Measurements from ENCODE around the gene NCKAP5.

The NCKAP5 gene

DNA sequence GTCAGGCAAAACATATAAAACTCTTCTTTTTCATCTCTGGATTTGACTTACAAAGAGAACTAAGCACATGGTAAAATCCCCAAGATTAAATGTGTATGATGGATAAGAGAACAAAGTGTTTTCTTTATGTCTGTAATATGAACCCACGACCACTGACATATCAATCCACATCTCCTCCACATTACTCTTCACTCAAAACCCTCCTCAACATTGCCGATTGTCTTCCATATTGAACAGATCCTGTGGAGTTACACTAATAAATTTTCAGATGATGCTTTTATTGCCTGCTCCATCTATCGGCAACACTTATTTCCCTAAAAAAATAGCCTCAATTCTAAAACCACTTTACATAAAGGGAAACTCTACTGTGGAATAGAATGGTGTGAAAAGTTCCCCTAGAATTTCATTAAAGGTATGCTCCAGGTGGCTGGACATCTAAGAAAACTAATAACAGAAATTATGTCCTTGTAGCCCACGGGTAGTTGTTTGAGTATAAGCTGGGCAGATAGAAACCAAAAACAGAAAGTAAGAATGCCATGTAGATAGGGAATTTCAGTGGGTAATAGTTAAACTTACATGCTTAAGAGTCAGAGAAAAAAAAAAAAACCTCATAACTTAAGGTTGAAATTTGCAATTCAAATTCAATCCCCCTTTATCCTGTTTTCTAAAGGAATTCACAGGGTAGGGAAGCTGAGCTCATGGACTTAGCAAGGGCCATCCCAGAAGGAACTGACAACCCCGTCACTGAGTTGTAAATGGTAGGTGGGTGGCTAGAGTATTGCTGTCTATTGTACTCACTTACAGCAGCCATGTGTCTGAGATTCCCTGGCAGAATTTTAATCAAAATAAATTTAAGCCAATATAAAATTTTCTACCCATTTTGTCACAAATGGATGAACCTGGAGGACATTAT is 592.8 kb downstream of the NCKAP5 start:
- 67% methylated on average over 3 of the region's 5 CpGs for WGBS
- H3K18ac ChIP-seq (ENCODE audit: low read depth in 1 of 2, low read length in 2 of 2) = no peak overlapping the region

DNA sequence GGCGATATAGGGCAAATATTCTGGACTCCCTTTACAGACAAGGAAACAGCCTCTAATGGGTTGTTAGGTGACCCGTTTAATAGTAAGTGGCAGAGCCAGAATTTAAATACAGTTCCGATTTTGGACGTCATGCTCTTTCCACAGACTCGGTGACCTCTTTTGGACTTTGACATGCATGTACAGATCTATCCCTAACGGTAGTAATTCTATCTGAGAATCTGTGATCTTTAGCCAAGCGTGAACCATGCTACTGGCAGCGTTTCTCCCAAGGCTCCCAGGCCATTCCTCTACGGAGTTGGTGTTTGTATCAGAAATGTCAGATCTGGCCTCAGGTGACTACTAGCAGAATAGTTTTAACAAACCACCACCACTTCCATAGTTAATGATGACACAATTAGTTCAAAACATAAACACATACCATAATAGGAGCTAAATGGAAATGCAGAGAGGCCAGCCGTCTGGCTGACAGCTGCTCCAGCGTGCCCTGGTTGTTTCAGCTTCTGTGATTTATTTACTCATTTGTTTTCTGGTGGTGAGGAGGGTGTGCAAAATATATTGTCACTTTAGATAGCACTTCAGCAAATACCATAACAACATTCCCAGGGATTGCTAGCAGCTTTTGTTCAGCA is 593.7 kb downstream of the NCKAP5 start:
- Histone ChIP-seq H3K9me3 (ENCODE audit: control insufficient read depth, low read length) (no peaks in the 10 kb centered on the region), H2AFZ (ENCODE audit: low read depth, low read length) (no peak overlapping the region), H2BK15ac (ENCODE audit: low read depth, poor library complexity, severe bottlenecking) (no peak overlapping the region), H3K4ac (ENCODE audit: low read depth in 1 of 2, low read length in 2 of 2) (no peak overlapping the region), H2AK5ac (ENCODE audit: low read length, severe bottlenecking) (no peak overlapping the region), H2BK12ac (ENCODE audit: low read length in 2 of 2) (no peak overlapping the region), H4K91ac (ENCODE audit: low read length) (no peak overlapping the region), H3K27ac (ENCODE audit: low read length, poor library complexity, severe bottlenecking) (no peak overlapping the region), H4K8ac (ENCODE audit: low read length) (no peak overlapping the region), H3K14ac (ENCODE audit: low read length in 2 of 2) (no peak overlapping the region), H3K4me2 (ENCODE audit: low read length, poor library complexity, severe bottlenecking) (no peak overlapping the region), H3K23ac (ENCODE audit: low read length in 2 of 2) (no peak overlapping the region), H2BK5ac (ENCODE audit: low read depth, low read length, poor library complexity, severe bottlenecking) (no peak overlapping the region), H3K27me3 (ENCODE audit: control insufficient read depth in 1 of 2, insufficient read depth in 1 of 2, low read length in 2 of 2) (no peaks in the 10 kb centered on the region), H3K18ac (ENCODE audit: low read depth in 1 of 2, low read length in 2 of 2) (no peak overlapping the region), H3K4me1 (ENCODE audit: control insufficient read depth, insufficient read depth, low read depth, low read length) (peaks cover under 1% of the 10 kb centered on the region), H3K4me3 (ENCODE audit: insufficient read depth in 1 of 2, low read depth in 1 of 2, low read length in 2 of 2) (no peak overlapping the region), H2BK120ac (ENCODE audit: low read depth, low read length) (no peak overlapping the region), H3K36me3 (ENCODE audit: control insufficient read depth in 1 of 2, insufficient read depth in 2 of 2, low read depth in 1 of 2, low read length in 2 of 2) (no peaks in the 10 kb centered on the region), H3K9ac (ENCODE audit: low read length) (no peak overlapping the region), H3K79me1 (replicated peaks; ENCODE audit: low read length, poor library complexity, severe bottlenecking) (peaks cover 5% of the 10 kb centered on the region)
- DNase-seq = peak; percentile 41
- 51% methylated on average over 10 of the region's 11 CpGs for WGBS

More for the DNA sequence above, 592.8 kb downstream of the NCKAP5 start:
- H3K4me1 ChIP-seq (ENCODE audit: control insufficient read depth, insufficient read depth, low read depth, low read length) = no peaks in the 10 kb centered on the region
- H2BK5ac ChIP-seq (ENCODE audit: low read depth, low read length, poor library complexity, severe bottlenecking) = no peak overlapping the region
- H3K9ac ChIP-seq (ENCODE audit: low read length) = no peak overlapping the region
- no peaks in the 10 kb centered on the region for H3K36me3 ChIP-seq (ENCODE audit: control insufficient read depth in 1 of 2, insufficient read depth in 2 of 2, low read depth in 1 of 2, low read length in 2 of 2)
- H2BK12ac ChIP-seq (ENCODE audit: low read length in 2 of 2) = no peak overlapping the region
- H3K27ac ChIP-seq (ENCODE audit: low read length, poor library complexity, severe bottlenecking) = no peak overlapping the region
- H2BK120ac ChIP-seq (ENCODE audit: low read depth, low read length) = no peak overlapping the region
- no peaks in the 10 kb centered on the region for H3K27me3 ChIP-seq (ENCODE audit: control insufficient read depth in 1 of 2, insufficient read depth in 1 of 2, low read length in 2 of 2)
- H4K91ac ChIP-seq (ENCODE audit: low read length) = no peak overlapping the region
- no peak overlapping the region for H3K4me3 ChIP-seq (ENCODE audit: insufficient read depth in 1 of 2, low read depth in 1 of 2, low read length in 2 of 2)
- H3K79me1 ChIP-seq (replicated peaks; ENCODE audit: low read length, poor library complexity, severe bottlenecking) = peaks cover 5% of the 10 kb centered on the region
- H3K4ac ChIP-seq (ENCODE audit: low read depth in 1 of 2, low read length in 2 of 2) = no peak overlapping the region
- no peak overlapping the region for H2AK5ac ChIP-seq (ENCODE audit: low read length, severe bottlenecking)
- DNase-seq = no peak
- H2BK15ac ChIP-seq (ENCODE audit: low read depth, poor library complexity, severe bottlenecking) = no peak overlapping the region
- H3K14ac ChIP-seq (ENCODE audit: low read length in 2 of 2) = no peak overlapping the region
- no peak overlapping the region for H3K23ac ChIP-seq (ENCODE audit: low read length in 2 of 2)
- no peaks in the 10 kb centered on the region for H3K9me3 ChIP-seq (ENCODE audit: control insufficient read depth, low read length)
- H3K4me2 ChIP-seq (ENCODE audit: low read length, poor library complexity, severe bottlenecking) = no peak overlapping the region
- H4K8ac ChIP-seq (ENCODE audit: low read length) = no peak overlapping the region
- no peak overlapping the region for H2AFZ ChIP-seq (ENCODE audit: low read depth, low read length)

GRCh38 chr2:132971310-132972061 is 596.8 kb downstream of the NCKAP5 start:
- Histone ChIP-seq H3K27ac (ENCODE audit: low read length, poor library complexity, severe bottlenecking) (no peak overlapping the region), H2AK5ac (ENCODE audit: low read length, severe bottlenecking) (no peak overlapping the region), H3K18ac (ENCODE audit: low read depth in 1 of 2, low read length in 2 of 2) (no peak overlapping the region), H2BK12ac (ENCODE audit: low read length in 2 of 2) (peak overlapping the region in 1 of 2 experiments; percentile 31), H2BK15ac (ENCODE audit: low read depth, poor library complexity, severe bottlenecking) (no peak overlapping the region), H3K9me3 (ENCODE audit: control insufficient read depth, low read length) (no peaks in the 10 kb centered on the region), H4K91ac (ENCODE audit: low read length) (no peak overlapping the region), H3K4me1 (ENCODE audit: control insufficient read depth, insufficient read depth, low read depth, low read length) (peaks cover 2% of the 10 kb centered on the region), H2BK5ac (ENCODE audit: low read depth, low read length, poor library complexity, severe bottlenecking) (no peak overlapping the region), H4K8ac (ENCODE audit: low read length) (no peak overlapping the region), H3K23ac (ENCODE audit: low read length in 2 of 2) (no peak overlapping the region), H2AFZ (ENCODE audit: low read depth, low read length) (no peak overlapping the region), H3K27me3 (ENCODE audit: control insufficient read depth in 1 of 2, insufficient read depth in 1 of 2, low read length in 2 of 2) (no peaks in the 10 kb centered on the region), H3K4me3 (ENCODE audit: insufficient read depth in 1 of 2, low read depth in 1 of 2, low read length in 2 of 2) (no peak overlapping the region), H3K79me1 (replicated peaks; ENCODE audit: low read length, poor library complexity, severe bottlenecking) (no peaks in the 10 kb centered on the region), H3K14ac (ENCODE audit: low read length in 2 of 2) (no peak overlapping the region), H3K4ac (ENCODE audit: low read depth in 1 of 2, low read length in 2 of 2) (no peak overlapping the region), H2BK120ac (ENCODE audit: low read depth, low read length) (no peak overlapping the region), H3K36me3 (ENCODE audit: control insufficient read depth in 1 of 2, insufficient read depth in 2 of 2, low read depth in 1 of 2, low read length in 2 of 2) (peaks cover 0 to 2% of the 10 kb centered on the region in 2 experiments), H3K4me2 (ENCODE audit: low read length, poor library complexity, severe bottlenecking) (no peak overlapping the region), H3K9ac (ENCODE audit: low read length) (no peak overlapping the region)
- WGBS = 62% methylated on average over 5 of the region's 7 CpGs
- no peak for DNase-seq
